HepG2 (cell line): ENCODE results near the gene EIF4E1B. TPM values are rescaled to one million over a fixed set of nuclear protein-coding genes. Genes with fewer than 3 reads are reported as not detected.

ENCODE experiments used
- ATAC-seq: fragments of 200-7000 bp; cut with Tn5 transposase; 3 replicates; pipeline ENCODE4 v1.9.1; 2020; ENCODE audit warnings: mild to moderate bottlenecking, moderate library complexity
- BruUV-seq: library from RNA; stranded (reverse); fragments of 400-500 nt; replicated peaks from 2 replicates; lab custom pipeline; 2021; lab: Mats Ljungman, UMichigan
- CTCF ChIA-PET: fragments of 300-600 bp; formaldehyde crosslinking; extraction: SDS; loops from one replicate; lab custom pipeline; 2021; ENCODE audit warnings: low total read pairs, inconsistent platforms, low intra/inter-chr PET ratio; lab: Yijun Ruan, JAX
- POLR2A ChIA-PET: fragments of 350-600 bp; sonication (Branson Sonifier 250); formaldehyde crosslinking; loops from one replicate; lab custom pipeline; 2020; ENCODE audit warnings: antibody characterized with exemption, inconsistent platforms; lab: Yijun Ruan, JAX
- DNase-seq: peaks from one replicate; pipeline ENCODE4 v3.0.0-alpha.2; 2015; ENCODE audit warnings: low spot score
- FAIRE-seq: peaks from 3 replicates; lab custom pipeline; 2011; peaks lifted over from hg19 to GRCh38; lab: Jason Lieb, UNC
- H2AFZ ChIP-seq: one replicate; pipeline ENCODE4 v1.6.1; 2011; ENCODE audit warnings: low read length, inconsistent platforms
- H3K27ac ChIP-seq: fragments of 300-600 bp; 3 replicates; pipeline ENCODE4 v1.8.0; 2011; ENCODE audit warnings: mixed run types, mild to moderate bottlenecking, mixed read lengths, low read length, inconsistent platforms; ENCODE audit not compliant: insufficient read depth; ENCODE audit errors: extremely low read length
- H3K27me3 ChIP-seq, 2 experiments: fragments of 200-600 bp in 1 of 2; 2 replicates in 1 of 2; 3 replicates in 1 of 2; pipeline versions ENCODE4 v1.6.0 to v1.8.0; 2011; ENCODE audit warnings: low read length in 2 of 2, mild to moderate bottlenecking in 2 of 2, moderate library complexity in 2 of 2, inconsistent platforms in 1 of 2; ENCODE audit not compliant: insufficient read depth in 2 of 2, control insufficient read depth in 1 of 2
- H3K36me3 ChIP-seq, 2 experiments: fragments of 200-600 bp in 1 of 2; replicated peaks in 1 of 2; 2 replicates in 1 of 2; 3 replicates in 1 of 2; pipeline versions ENCODE4 v1.5.1 to v1.8.0; 2011; ENCODE audit warnings: low read length in 2 of 2, inconsistent platforms in 1 of 2; ENCODE audit not compliant: insufficient read depth in 2 of 2, control insufficient read depth in 1 of 2
- H3K4me1 ChIP-seq: 2 replicates; pipeline ENCODE4 v1.5.1; 2012; ENCODE audit warnings: low read length, inconsistent platforms; ENCODE audit not compliant: insufficient read depth
- H3K4me2 ChIP-seq: 2 replicates; pipeline ENCODE4 v1.6.0; 2011; ENCODE audit warnings: low read depth, low read length, inconsistent platforms
- H3K4me3 ChIP-seq, 3 experiments: fragments of 200-600 bp in 1 of 3; sonication (generic), shearing (Covaris generic) in 1 of 3; replicated peaks in 1 of 3; 2 replicates each; pipeline ENCODE4 v1.5.1; 2011 to 2016; ENCODE audit warnings: low read length in 3 of 3, inconsistent platforms in 2 of 3, low read depth in 2 of 3, mild to moderate bottlenecking in 2 of 3, control low read depth in 1 of 3, mixed read lengths in 1 of 3; ENCODE audit not compliant: insufficient read depth in 1 of 3
- H3K79me2 ChIP-seq: one replicate; pipeline ENCODE4 v1.6.1; 2011; ENCODE audit warnings: low read length, inconsistent platforms; ENCODE audit not compliant: insufficient read depth
- H3K9ac ChIP-seq: 2 replicates; pipeline ENCODE4 v1.6.0; 2011; ENCODE audit warnings: mild to moderate bottlenecking, low read depth, low read length, inconsistent platforms; ENCODE audit not compliant: insufficient read depth
- H3K9me3 ChIP-seq: 2 replicates; pipeline ENCODE4 v1.5.1; 2012; ENCODE audit warnings: mild to moderate bottlenecking, low read length
- H4K20me1 ChIP-seq: 2 replicates; pipeline ENCODE4 v1.6.0; 2011; ENCODE audit warnings: inconsistent platforms, mild to moderate bottlenecking, low read length, moderate library complexity; ENCODE audit not compliant: insufficient read depth
- ARNT ChIP-seq: fragments of 450-650 bp; IDR thresholded peaks from 2 replicates; pipeline ENCODE4 v1.6.1; 2017
- DZIP1 ChIP-seq: sonication (generic); formaldehyde crosslinking; IDR thresholded peaks from 2 replicates; pipeline ENCODE4 v1.5.0; 2020; ENCODE audit warnings: mild to moderate bottlenecking, missing genetic modification reagents
- FOXA1 ChIP-seq, 2 experiments: fragments of 450-650 bp in 1 of 2; sonication (generic) in 1 of 2; formaldehyde crosslinking in 1 of 2; IDR thresholded peaks; 2 replicates each; pipeline versions ENCODE4 v1.4.0 to v1.6.1; 2016 to 2020; ENCODE audit warnings: missing genetic modification reagents in 1 of 2
- HNF4A ChIP-seq: sonication (generic); formaldehyde crosslinking; IDR thresholded peaks from 2 replicates; pipeline ENCODE4 v1.4.0; 2020; ENCODE audit warnings: missing genetic modification reagents
- HOXA3 ChIP-seq: sonication (generic); formaldehyde crosslinking; IDR thresholded peaks from 2 replicates; pipeline ENCODE4 v1.5.0; 2020; ENCODE audit warnings: missing genetic modification reagents
- HOXA7 ChIP-seq: sonication (generic); formaldehyde crosslinking; IDR thresholded peaks from 2 replicates; pipeline ENCODE4 v1.8.1; 2022; ENCODE audit warnings: mild to moderate bottlenecking, missing genetic modification reagents, moderate library complexity
- LCORL ChIP-seq, 2 experiments: fragments of 450-650 bp in 1 of 2; sonication (generic) in 1 of 2; formaldehyde crosslinking in 1 of 2; IDR thresholded peaks; 2 replicates each; pipeline versions ENCODE4 v1.5.0 to v1.6.1; 2017 to 2020; ENCODE audit warnings: antibody characterized with exemption in 1 of 2, missing genetic modification reagents in 1 of 2
- MAFK ChIP-seq, 2 experiments: IDR thresholded peaks in 1 of 2; conservative IDR thresholded peaks in 1 of 2; 2 replicates each; pipeline ENCODE4 v1.6.1; 2011; ENCODE audit warnings: improper control_type of control experiment in 2 of 2, low read length in 2 of 2
- NFE2L2 ChIP-seq: fragments of 150-350 bp; IDR thresholded peaks from 2 replicates; pipeline ENCODE4 v1.6.1; 2014; ENCODE audit warnings: low read length
- NR0B2 ChIP-seq: sonication (generic); formaldehyde crosslinking; IDR thresholded peaks from 2 replicates; pipeline ENCODE4 v1.4.0; 2020; ENCODE audit warnings: mild to moderate bottlenecking, missing genetic modification reagents
- RCOR2 ChIP-seq: IDR thresholded peaks from 2 replicates; pipeline ENCODE4 v1.6.1; 2016; ENCODE audit warnings: missing biosample characterization, missing genetic modification reagents
- SP140L ChIP-seq: sonication (generic); formaldehyde crosslinking; IDR thresholded peaks from 2 replicates; pipeline ENCODE4 v1.4.0; 2020; ENCODE audit warnings: missing genetic modification reagents, borderline replicate concordance
- TBL1XR1 ChIP-seq: fragments of 150-350 bp; IDR thresholded peaks from 2 replicates; pipeline ENCODE4 v1.6.1; 2014; ENCODE audit warnings: borderline replicate concordance, low read length; ENCODE audit not compliant: partially characterized antibody
- TERF1 ChIP-seq: sonication (generic); formaldehyde crosslinking; IDR thresholded peaks from 2 replicates; pipeline ENCODE4 v1.8.0; 2022; ENCODE audit warnings: mild to moderate bottlenecking, missing genetic modification reagents, moderate library complexity
- ZFX ChIP-seq: sonication (generic); formaldehyde crosslinking; IDR thresholded peaks from 2 replicates; pipeline ENCODE4 v1.4.0; 2020; ENCODE audit warnings: mild to moderate bottlenecking, low read depth, missing genetic modification reagents, moderate library complexity
- ZMAT5 ChIP-seq: sonication (generic); formaldehyde crosslinking; IDR thresholded peaks from 2 replicates; pipeline ENCODE4 v1.5.0; 2020; ENCODE audit warnings: mild to moderate bottlenecking, low read depth, missing genetic modification reagents, borderline replicate concordance
- ZNF260 ChIP-seq: sonication (generic); formaldehyde crosslinking; IDR thresholded peaks from 2 replicates; pipeline ENCODE4 v1.4.0; 2020; ENCODE audit warnings: missing genetic modification reagents, low read depth, mild to moderate bottlenecking, borderline replicate concordance
- ZNF496 ChIP-seq: sonication (generic); formaldehyde crosslinking; IDR thresholded peaks from 2 replicates; pipeline ENCODE4 v1.8.1; 2023; ENCODE audit warnings: mild to moderate bottlenecking, moderate library complexity, missing genetic modification reagents; ENCODE audit not compliant: insufficient replicate concordance
- ZNF530 ChIP-seq: sonication (generic); formaldehyde crosslinking; IDR thresholded peaks from 2 replicates; pipeline ENCODE4 v1.5.0; 2020; ENCODE audit warnings: low read depth, mild to moderate bottlenecking, missing genetic modification reagents
- ZNF550 ChIP-seq: sonication (generic); formaldehyde crosslinking; IDR thresholded peaks from 2 replicates; pipeline ENCODE4 v1.4.0; 2020; ENCODE audit warnings: mild to moderate bottlenecking, missing genetic modification reagents, borderline replicate concordance
- WGBS: methylation state at CpG from one replicate; pipeline ENCODE4 v1.1.6; 2017; ENCODE audit warnings: low lambda C conversion rate; 5-methylcytosine and 5-hydroxymethylcytosine counted together
- in situ Hi-C: cut with HindIII; loops from 2 replicates; pipeline ENCODE4 v1.10.0; 2017; ENCODE audit warnings: low pct_unique_long_range_greater_than_20kb; ENCODE audit not compliant: extremely low pct_ligation_motif_present
- intact Hi-C: fragments of 100-400 bp; cut with micrococcal nuclease; formaldehyde crosslinking; loops from one replicate; pipeline ENCODE4 v1.10.0; 2022; ENCODE audit not compliant: unreplicated experiment
- polyA plus RNA-seq, 8 experiments: library from polyadenylated mRNA; depleted of rRNA in 3 of 8; stranded (reverse) in 7 of 8; unstranded in 1 of 8; fragments of >200 nt; fragmentation: Illumina TruSeq in 4 of 8; extraction: Trizol in 4 of 8; gene quantifications; 2 replicates each; pipeline versions ENCODE4 v1.2.1 to v1.2.3, GENCODE V29; 2011 to 2016; ENCODE audit warnings: low read depth in 4 of 8, missing spikeins in 1 of 8, mixed read lengths in 1 of 8; ENCODE audit not compliant: insufficient read depth in 1 of 8
- total RNA-seq, 5 experiments: library from RNA; depleted of rRNA; stranded (reverse); fragments of >200 nt; fragmentation: Illumina TruSeq; extraction: Trizol; gene quantifications; 2 replicates each; pipeline ENCODE4 v1.2.3, GENCODE V29; 2016; ENCODE audit warnings: low read depth in 1 of 5

Gene EIF4E1B
- total and polyA plus RNA-seq, 2 of the 13 experiments (the other 11 are each of a cell fraction or from before 2014, with no cell fraction given): not detected

- POLR2A ChIA-PET: no interaction called here
- H3K9ac ChIP-seq: no peak overlapping the region
- 33% methylated on average over 4 of the region's 10 CpGs for WGBS
- CTCF ChIA-PET: no interaction called here
- no peaks in the 10 kb centered on the region for H3K79me2 ChIP-seq
- peak; percentile 19 for ATAC-seq
- BruUV-seq: no TSS peak
- peaks cover 39% of the 10 kb centered on the region for H3K4me1 ChIP-seq
- no peak for FAIRE-seq
- H3K27me3 ChIP-seq: peaks cover 5 to 8% of the 10 kb centered on the region in 2 experiments; a peak in 3 of 5 replicates
- peak overlapping the region in 1 of 3 experiments; percentile 53; a peak in 2 of 6 replicates for H3K4me3 ChIP-seq
- H3K9me3 ChIP-seq: no peaks in the 10 kb centered on the region
- H4K20me1 ChIP-seq: no peaks in the 10 kb centered on the region
- peak overlapping the region; percentile 55 for H3K4me2 ChIP-seq
- intact Hi-C loops: no loop called here
- in situ Hi-C loops: no loop called here
- H3K36me3 ChIP-seq: no peaks in the 10 kb centered on the region
- DNase-seq: peak; percentile 10
- H2AFZ ChIP-seq: no peak overlapping the region
- peak overlapping the region; percentile 12 for H3K27ac ChIP-seq
- no peak for TF ChIP-seq TERF1 (CRISPR knock-in tag)
- 0 out of 2 replicates have a peak, but pooled peaks have one; percentile 33 for TF ChIP-seq DZIP1
- TF ChIP-seq HNF4A (CRISPR knock-in tag): peak; percentile 24; the same call in 1 of the 2 replicates
- peak; percentile 43; the same call in 1 of the 2 replicates for TF ChIP-seq NFE2L2
- no peak for TF ChIP-seq RCOR2 (CRISPR knock-in tag)
- no peak for TF ChIP-seq HOXA3 (CRISPR knock-in tag)
- no peak for TF ChIP-seq LCORL (IDR thresholded peaks at IDR 0.05)
- TF ChIP-seq LCORL (CRISPR knock-in tag; IDR thresholded peaks at IDR 0.05): no peak
- TF ChIP-seq TBL1XR1: no peak
- TF ChIP-seq SP140L (CRISPR knock-in tag): no peak
- no peak for TF ChIP-seq ZNF550 (CRISPR knock-in tag)
- no peak for TF ChIP-seq ZFX (CRISPR knock-in tag)
- TF ChIP-seq ZNF260 (CRISPR knock-in tag): no peak
- no peak for TF ChIP-seq ZNF530 (CRISPR knock-in tag)
- TF ChIP-seq MAFK (conservative IDR thresholded peaks at IDR 0.05 in 1 of 2, IDR thresholded peaks at IDR 0.05 in 1 of 2; ENCODE audit: low read length in 2 of 2): peak; percentile 48 to 50; a peak in 3 of 4 replicates
- no peak for TF ChIP-seq ZMAT5 (CRISPR knock-in tag)
- TF ChIP-seq HOXA7: no peak
- no peak for TF ChIP-seq ARNT
- TF ChIP-seq NR0B2 (CRISPR knock-in tag): no peak
- TF ChIP-seq FOXA1 (IDR thresholded peaks at IDR 0.05): no peak
- TF ChIP-seq FOXA1 (CRISPR knock-in tag; IDR thresholded peaks at IDR 0.05): no peak
- TF ChIP-seq ZNF496 (CRISPR knock-in tag): no peak
These were observed 45.9 kb downstream of the EIF4E1B start for GRCh38 chr5:176676361-176676824.
